GM21619 (cell line): Measurements from ENCODE around the gene NEURL1.
"Not testable (repeated sequence)": the region's sequence is repeated elsewhere in the genome, so short reads cannot be mapped to it uniquely, and the experiment has no call there.

Experiments used
- ATAC-seq: cut with Tn5 transposase; IDR thresholded peaks from one replicate; pipeline ENCODE4 v1.9.1; 2021; ENCODE audit not compliant: unreplicated experiment

Gene NEURL1

DNA sequence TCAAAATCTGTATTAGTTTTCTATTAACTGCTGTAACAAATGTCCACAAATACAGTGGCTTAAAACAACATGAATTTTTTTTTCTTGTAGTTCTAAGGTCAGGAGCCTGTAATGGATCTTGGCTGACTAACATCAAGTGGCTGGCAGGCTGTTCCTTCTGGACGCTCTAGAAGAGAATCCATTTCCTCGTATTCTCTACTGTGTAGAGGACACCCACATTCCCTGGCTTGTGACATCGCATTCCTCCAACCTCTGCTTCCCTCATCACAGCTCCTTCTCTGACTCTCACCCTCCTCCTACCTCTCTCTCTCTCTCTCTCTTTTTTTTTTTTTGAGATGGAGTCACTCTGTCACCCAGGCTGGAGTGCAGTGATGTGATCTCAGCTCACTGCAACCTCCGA lies 30.0 kb upstream of the NEURL1 start:
- no peak for ATAC-seq

DNA sequence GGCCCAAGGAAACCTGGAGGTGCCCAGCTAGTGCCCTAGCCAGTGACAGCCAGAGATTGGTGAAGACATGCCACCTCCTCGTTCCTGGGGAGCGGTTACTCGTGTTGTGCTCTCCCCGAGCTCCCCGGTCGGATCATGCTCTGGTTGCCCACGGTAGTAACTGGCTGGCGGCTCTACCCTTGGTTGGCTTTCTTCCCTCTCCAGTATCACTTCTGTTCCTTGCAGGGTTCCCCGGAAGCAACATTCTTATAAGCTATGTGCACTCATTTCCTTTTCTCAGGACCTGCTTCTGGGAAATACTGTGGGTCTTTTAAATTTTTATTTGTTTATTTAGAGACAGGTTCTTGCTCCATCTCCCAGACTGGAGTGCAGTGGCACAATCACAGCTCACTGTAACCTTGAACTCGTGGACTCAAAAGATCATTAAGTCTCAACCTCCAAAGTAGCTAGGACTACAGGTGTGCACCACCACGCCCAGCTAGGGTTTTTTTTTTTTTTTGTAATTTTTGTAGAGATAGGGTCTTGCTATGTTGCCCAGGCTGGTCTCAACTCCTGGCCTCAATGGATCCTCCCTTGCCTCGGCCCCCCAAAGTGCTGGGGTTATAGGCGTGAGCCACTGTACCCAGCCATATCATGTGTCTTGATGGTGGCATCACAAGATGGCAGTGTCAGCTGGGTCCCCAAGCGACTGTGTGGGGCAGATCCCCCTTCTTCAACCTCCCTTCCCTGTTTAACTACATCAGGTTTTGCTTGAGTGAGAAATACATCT lies 27.9 kb upstream of the NEURL1 start:
- ATAC-seq, result no peak

GRCh38 chr10:103466734-103467133 lies 26.8 kb upstream of the NEURL1 start:
- no peak for ATAC-seq

DNA sequence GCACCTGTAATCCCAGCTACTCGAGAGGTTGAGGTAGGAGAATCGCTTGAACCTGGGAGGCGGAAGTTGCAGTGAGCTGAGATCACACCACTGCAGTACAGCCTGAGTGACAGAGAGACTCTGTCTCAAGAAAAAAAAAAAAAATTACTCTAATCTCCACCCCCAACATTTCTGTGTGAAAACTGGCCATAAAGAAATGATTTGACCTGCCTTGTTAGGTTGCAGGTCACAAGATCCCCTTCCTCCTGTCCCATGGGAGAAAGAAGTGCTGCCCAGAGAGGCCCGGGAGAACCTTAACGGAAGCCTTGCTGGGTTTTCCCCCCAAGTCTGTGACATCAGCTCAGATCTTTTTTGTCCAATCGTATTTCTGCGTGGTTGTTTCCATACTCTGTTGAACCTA lies 26.1 kb upstream of the NEURL1 start:
- peak; percentile 32 for ATAC-seq

DNA sequence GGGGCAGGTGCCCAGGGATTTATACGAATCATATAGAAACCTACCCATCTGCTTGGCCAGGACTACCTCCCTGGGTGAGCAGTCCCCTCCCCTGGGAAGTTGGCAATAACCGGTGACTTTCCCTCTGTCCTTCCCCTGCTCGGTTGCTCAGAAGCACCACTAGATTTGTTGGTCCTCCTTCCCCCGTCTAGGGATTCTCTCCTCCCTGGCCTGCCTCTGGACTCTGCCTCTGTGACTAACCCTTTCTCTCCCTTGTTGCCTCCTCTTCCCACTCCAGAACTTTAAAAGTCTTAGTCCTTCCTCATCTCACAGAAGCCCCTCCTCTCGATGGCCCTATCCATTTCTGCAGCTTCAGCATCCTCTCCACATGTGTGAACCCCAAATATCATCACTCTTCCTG lies 24.3 kb upstream of the NEURL1 start:
- no peak for ATAC-seq

- peak; percentile 73 for ATAC-seq
Measured at GRCh38 chr10:103470761-103471653, 22.5 kb upstream of the NEURL1 start.

GRCh38 chr10:103472005-103472404 lies 21.5 kb upstream of the NEURL1 start:
- ATAC-seq, result no peak

GRCh38 chr10:103473261-103473671 lies 20.2 kb upstream of the NEURL1 start:
- no peak for ATAC-seq

DNA sequence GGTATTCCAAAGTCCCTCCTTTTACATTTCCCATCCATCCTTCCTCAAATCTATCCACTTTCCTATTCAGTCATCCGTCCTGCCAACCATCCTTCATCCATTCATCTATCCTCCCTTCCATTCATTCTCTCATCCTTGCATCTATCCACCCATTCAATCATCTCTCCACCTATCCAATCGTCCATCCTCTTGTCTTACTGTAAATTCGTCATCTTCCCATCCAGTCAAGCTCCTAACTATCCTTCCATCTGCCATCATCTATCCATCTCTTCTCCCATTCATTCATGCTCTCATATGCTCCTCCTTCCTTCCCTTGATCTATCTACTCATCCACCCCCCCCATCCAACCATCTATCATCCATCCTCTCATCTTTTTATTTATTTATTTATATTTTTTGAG lies 19.4 kb upstream of the NEURL1 start:
- ATAC-seq, result no peak

DNA sequence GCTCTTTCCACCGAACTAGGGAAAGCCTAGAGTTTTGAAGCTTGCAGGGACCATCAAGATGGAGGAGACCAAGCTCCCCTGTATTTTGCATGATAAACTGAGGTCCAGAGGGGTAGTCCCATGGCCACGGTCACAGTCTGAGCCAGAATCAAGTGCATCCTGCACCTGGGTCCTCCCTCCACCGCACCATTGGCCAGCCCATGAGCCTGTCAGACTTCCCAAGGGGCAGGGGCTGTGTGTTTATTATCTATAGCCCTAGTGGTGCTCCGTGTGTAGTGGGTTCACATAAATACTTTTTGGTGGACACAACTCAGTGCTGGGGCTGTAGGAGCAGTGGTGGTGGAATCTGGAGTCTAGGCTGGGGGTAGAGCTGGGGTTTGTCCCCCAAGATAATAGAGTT lies 18.1 kb upstream of the NEURL1 start:
- no peak for ATAC-seq

DNA sequence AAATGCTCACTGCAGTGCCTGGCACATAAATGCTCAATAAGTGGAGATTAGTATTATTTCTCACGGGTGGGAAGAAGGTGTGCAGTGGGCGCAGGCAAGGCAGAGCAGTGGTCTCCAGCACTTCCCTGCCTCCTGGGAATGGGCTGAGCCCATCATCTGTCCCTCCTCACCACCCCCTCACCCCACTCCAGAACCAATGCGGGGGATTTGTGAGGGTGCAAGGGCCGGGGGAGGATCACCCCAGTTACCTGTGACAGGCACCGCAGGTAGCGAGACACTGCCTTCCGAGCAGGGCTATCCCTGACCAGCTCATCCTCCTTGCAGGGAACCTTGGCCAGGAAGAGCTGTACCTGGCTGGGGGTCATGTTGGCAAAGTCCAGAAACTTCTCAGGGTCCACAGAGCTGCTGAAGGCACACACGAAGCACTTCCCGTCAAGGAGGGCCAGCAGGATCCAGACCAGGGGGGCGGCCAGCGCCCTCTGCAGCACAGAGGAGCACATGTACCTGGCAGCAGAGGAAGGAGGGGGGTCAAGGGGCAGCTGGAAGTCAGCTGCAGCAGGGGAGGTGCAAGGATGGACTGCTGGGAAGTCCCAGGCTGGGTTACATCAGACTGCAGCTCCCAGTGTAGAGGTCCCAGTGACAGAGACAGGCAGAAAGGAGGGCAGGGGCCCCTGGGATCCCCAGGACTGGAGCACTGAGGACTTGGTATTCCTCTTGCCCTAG lies 17.3 kb upstream of the NEURL1 start:
- ATAC-seq, result no peak

GRCh38 chr10:103478671-103479070 lies 14.8 kb upstream of the NEURL1 start:
- ATAC-seq, result no peak

DNA sequence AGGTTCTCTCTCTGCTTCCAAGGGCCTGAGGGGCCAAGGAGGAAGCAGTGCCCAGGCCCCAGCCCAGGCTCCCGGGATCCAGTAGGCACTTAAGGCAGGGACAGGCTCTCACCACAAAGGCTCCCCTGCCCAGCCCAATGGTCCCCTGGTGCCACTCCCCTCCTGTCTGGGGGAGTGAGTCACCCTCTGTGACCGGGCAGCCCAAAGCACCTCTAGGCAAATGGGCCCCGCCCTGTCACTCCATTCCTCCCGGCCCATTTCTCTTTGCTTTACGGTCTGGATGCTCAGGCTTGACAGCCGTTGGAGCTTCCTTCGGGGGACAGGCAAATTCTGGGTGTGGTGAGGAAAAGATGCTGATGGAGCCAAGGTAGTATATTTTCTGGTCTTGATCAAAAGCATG lies 14.4 kb upstream of the NEURL1 start, which contains the start of gene CALHM3:
TSS of gene CALHM3 (minus strand) at position 106 of the 400 bp plus-strand sequence. CDS start 208 bp downstream, outside the sequence.
- ATAC-seq, result no peak

GRCh38 chr10:103480521-103480920 lies 13.0 kb upstream of the NEURL1 start:
- no peak for ATAC-seq

DNA sequence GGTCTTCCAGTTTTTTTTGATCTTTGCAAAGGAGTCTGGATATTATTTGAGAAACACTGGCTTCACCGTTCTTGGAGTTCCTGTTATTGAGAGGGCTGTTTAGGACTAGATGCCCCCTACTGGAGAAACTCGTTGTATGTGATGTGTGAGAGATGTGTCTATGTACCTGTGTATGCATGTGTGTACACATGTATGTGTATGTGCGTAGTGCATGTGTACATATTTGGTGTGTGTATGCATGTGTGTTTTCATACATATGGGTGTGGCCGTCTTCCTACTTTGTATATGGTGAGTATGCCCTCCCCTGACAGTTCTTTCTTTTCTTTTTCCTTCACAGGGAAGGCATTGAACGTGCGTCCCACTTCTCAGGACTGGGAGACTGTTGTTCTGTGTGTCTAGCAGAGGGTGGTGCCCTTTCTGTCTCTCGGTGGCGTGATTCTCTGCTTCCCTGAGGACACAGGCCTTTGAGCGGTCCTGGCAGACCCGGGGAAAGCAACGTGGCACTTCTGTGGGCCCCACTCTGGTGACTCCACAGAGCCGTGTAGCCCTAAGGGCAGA lies 11.5 kb upstream of the NEURL1 start:
- ATAC-seq, result peak; percentile 63

DNA sequence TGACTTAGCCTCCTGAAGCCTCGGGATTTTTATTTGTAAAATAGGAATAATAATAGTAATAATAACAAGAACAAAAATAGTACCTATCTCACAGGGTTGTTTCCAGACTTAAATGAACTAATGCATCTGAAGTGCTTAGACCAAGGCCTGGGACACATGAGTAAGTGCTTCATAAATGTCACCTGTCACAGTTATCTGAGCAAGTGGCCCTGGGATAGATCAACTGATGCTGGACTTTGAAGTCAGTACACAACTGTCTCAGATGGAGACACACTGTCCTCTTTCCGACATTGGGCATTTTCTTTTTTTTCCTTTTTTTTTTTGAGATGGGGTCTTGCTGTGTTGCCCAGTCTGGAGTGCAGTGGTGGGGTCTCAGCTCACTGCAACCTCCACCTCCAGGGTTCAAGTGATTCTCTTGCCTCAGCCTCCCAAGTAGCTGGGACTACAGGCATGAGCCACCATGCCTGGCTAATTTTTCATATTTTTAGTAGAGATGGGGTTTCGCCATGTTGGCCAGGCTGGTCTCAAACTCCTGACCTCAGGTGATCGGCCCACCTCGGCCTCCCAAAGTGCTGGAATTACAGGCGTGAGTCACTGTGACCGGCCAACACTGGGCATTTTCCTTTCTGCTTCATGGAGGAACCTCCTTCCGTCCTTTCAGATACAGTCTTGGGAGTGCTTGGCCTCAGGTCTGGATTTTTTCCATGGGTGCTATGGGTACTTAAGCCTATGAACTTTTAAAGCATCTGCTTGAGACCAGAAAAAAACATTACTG lies 6.7 kb upstream of the NEURL1 start:
- ATAC-seq, result not testable (repeated sequence)

DNA sequence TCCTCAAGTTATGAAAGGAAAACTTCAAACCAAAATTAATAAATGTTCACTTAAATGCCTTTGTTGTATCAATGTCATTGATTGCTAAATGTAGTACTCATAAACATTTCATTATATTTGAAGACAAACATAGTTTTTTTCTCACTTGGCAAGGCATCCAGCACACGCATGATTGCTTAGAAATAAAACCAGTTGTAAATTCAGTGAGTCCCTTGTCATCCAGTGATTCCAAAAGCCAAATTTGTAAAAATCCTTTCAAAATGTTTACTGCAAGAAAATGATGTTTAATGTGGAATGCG lies 6.1 kb upstream of the NEURL1 start:
- no peak for ATAC-seq

DNA sequence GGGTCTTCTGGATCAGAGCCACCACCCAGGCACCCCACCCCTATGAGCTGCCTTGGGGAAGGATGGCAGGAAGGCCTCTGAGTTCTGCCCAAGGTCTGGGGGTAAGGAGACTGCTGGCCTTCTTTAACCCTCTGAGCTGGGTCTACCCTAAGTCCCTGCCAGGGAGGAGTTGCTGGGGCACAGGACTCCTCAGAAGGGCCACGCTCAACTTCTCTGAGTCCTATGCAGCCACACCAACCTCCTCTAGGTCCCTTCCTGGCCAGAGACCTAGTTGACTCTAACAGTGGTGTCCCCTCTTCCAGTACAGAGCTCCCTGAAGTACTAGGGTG lies 2.6 kb upstream of the NEURL1 start:
- ATAC-seq, result peak; percentile 11

DNA sequence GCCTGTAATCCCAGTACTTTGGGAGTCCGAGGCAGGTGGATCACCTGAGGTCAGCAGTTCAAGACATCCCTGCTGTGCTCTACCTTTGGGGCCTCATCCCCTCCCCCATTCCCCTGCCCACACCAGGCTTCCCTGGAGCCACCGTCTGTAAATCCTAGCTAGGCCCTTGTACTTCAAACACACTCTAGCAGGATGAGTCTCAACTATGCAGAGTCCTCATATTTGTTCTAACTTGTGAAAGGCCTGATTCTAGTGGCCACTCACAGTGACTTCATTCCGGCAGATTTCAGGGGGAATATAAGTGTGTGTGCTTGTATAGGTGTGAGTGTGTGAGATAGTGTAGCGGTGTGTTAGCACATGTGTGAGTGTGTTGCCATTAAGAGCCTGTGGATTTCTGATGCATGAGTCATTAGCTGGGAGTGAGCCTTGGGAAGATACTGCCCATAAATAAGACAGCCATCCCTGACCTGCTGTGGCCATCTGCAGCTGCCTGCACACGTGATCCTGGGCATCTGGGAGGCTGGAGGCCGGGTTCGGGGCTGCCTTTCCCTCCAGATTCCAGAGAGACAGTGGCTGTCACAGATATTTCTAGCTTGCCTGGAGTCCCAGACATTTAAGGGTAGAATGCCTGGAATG lies 1.7 kb upstream of the NEURL1 start:
- ATAC-seq, result no peak

- ATAC-seq, result no peak
Measured at GRCh38 chr10:103492655-103493261, 747 bp upstream of the NEURL1 start.
